Measurements from ENCODE around the gene RARS1.

DNA sequence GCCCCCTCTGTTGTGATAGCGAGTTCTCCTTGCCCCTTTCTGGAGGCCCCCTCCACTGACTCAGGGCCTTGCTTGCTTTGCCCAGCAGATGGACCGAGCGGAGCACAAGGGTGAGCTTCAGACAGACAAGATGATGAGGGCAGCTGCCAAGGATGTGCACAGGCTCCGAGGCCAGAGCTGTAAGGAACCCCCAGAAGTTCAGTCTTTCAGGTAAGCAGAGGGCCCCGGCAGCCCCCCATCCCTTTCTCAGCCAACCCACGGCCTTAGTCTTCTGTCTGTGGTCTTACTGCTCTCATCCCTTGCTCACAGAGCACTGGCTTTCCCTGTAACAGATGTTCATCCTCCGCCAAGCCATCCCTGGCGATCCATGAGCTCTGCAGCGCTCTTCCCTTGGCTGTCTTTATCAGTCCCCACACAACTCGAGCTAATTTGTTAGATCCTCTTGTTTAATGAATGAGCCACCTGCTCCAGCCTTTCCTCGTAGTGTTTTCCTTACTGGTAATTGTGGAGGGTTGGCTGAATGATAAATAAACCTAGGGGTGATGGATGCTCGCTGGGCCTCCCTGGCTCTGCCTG lies 18.4 kb upstream of the RARS1 start:
- TF ChIP-seq, protein P1, sequence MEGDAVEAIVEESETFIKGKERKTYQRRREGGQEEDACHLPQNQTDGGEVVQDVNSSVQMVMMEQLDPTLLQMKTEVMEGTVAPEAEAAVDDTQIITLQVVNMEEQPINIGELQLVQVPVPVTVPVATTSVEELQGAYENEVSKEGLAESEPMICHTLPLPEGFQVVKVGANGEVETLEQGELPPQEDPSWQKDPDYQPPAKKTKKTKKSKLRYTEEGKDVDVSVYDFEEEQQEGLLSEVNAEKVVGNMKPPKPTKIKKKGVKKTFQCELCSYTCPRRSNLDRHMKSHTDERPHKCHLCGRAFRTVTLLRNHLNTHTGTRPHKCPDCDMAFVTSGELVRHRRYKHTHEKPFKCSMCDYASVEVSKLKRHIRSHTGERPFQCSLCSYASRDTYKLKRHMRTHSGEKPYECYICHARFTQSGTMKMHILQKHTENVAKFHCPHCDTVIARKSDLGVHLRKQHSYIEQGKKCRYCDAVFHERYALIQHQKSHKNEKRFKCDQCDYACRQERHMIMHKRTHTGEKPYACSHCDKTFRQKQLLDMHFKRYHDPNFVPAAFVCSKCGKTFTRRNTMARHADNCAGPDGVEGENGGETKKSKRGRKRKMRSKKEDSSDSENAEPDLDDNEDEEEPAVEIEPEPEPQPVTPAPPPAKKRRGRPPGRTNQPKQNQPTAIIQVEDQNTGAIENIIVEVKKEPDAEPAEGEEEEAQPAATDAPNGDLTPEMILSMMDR (conservative IDR thresholded peaks at IDR 0.05; ENCODE audit: low read depth, low read length) = no peak
- no peak for TF ChIP-seq EZH2 (IDR thresholded peaks at IDR 0.05; ENCODE audit: borderline replicate concordance, low read depth, low read length, poor library complexity, severe bottlenecking)
